IMR-90 (cell line): ENCODE results near the gene CTNNBIP1. TPM values are rescaled to one million over a fixed set of nuclear protein-coding genes. Genes with fewer than 3 reads are reported as not detected.

ENCODE experiments used
- ATAC-seq: fragments of 200-7000 bp; cut with Tn5 transposase; 2 replicates; pipeline ENCODE4 v1.9.1; 2020; ENCODE audit warnings: low read depth, mild to moderate bottlenecking, moderate library complexity
- BruUV-seq: library from RNA; stranded (reverse); fragments of 400-500 nt; replicated peaks from 2 replicates; lab custom pipeline; 2021; lab: Mats Ljungman, UMichigan
- CTCF ChIA-PET: fragments of 300-600 bp; formaldehyde crosslinking; extraction: SDS; loops from one replicate; lab custom pipeline; 2021; ENCODE audit warnings: antibody characterized with exemption; lab: Yijun Ruan, JAX
- POLR2A ChIA-PET: fragments of 300-600 bp; sonication (Branson Sonifier 250); formaldehyde crosslinking; loops from one replicate; lab custom pipeline; 2022; ENCODE audit warnings: antibody characterized with exemption; ENCODE audit not compliant: unreplicated experiment; lab: Charles Lee
- DNase-seq: peaks from one replicate; pipeline ENCODE4 v3.0.0; 2013
- H2AFZ ChIP-seq: replicated peaks from 2 replicates; pipeline ENCODE3; 2013; ENCODE audit warnings: low read length, mild to moderate bottlenecking; ENCODE audit not compliant: poor library complexity
- H2AK5ac ChIP-seq: 2 replicates; pipeline ENCODE4 v1.6.1; 2013; ENCODE audit warnings: low read depth, low read length, inconsistent platforms
- H2AK9ac ChIP-seq: replicated peaks from 2 replicates; pipeline ENCODE3; 2013; ENCODE audit warnings: mild to moderate bottlenecking, low read depth, low read length, moderate library complexity; ENCODE audit not compliant: poor library complexity
- H2BK120ac ChIP-seq: 2 replicates; pipeline ENCODE4 v1.6.1; 2013; ENCODE audit warnings: low read depth, low read length, inconsistent platforms
- H2BK15ac ChIP-seq: 3 replicates; pipeline ENCODE4 v1.6.1; 2013; ENCODE audit warnings: low read depth, low read length, inconsistent platforms
- H2BK20ac ChIP-seq: 2 replicates; pipeline ENCODE4 v1.6.1; 2013; ENCODE audit warnings: low read depth, mild to moderate bottlenecking, inconsistent platforms, low read length, moderate library complexity
- H2BK5ac ChIP-seq: 2 replicates; pipeline ENCODE4 v1.6.1; 2013; ENCODE audit warnings: mild to moderate bottlenecking, low read depth, low read length, inconsistent platforms; ENCODE audit not compliant: poor library complexity, severe bottlenecking
- H3K14ac ChIP-seq: replicated peaks from 2 replicates; pipeline ENCODE4 v1.6.1; 2013; ENCODE audit warnings: low read depth, low read length, inconsistent platforms
- H3K18ac ChIP-seq: 2 replicates; pipeline ENCODE4 v1.6.1; 2013; ENCODE audit warnings: low read depth, low read length, control low read depth
- H3K23ac ChIP-seq: 2 replicates; pipeline ENCODE4 v1.6.1; 2013; ENCODE audit warnings: low read depth, low read length, inconsistent platforms
- H3K27ac ChIP-seq: 2 replicates; pipeline ENCODE4 v1.5.1; 2013; ENCODE audit warnings: mild to moderate bottlenecking, control low read depth, low read length; ENCODE audit not compliant: insufficient read depth
- H3K27me3 ChIP-seq: 2 replicates; pipeline ENCODE4 v1.6.1; 2013; ENCODE audit warnings: low read length; ENCODE audit not compliant: control insufficient read depth, insufficient read depth
- H3K36me3 ChIP-seq: 2 replicates; pipeline ENCODE4 v1.6.1; 2013; ENCODE audit warnings: low read length, mixed read lengths; ENCODE audit not compliant: control insufficient read depth, insufficient read depth
- H3K4ac ChIP-seq: 2 replicates; pipeline ENCODE4 v1.6.1; 2013; ENCODE audit warnings: low read depth, low read length, inconsistent platforms
- H3K4me1 ChIP-seq: 2 replicates; pipeline ENCODE4 v1.6.1; 2013; ENCODE audit warnings: low read length, mixed read lengths; ENCODE audit not compliant: control insufficient read depth, insufficient read depth
- H3K4me2 ChIP-seq: 2 replicates; pipeline ENCODE4 v1.6.1; 2013; ENCODE audit warnings: low read depth, mild to moderate bottlenecking, control low read depth, low read length, moderate library complexity
- H3K4me3 ChIP-seq: 2 replicates; pipeline ENCODE4 v1.5.1; 2013; ENCODE audit warnings: low read depth, mild to moderate bottlenecking, control low read depth, low read length, moderate library complexity; ENCODE audit not compliant: insufficient read depth
- H3K56ac ChIP-seq: 2 replicates; pipeline ENCODE4 v1.6.1; 2013; ENCODE audit warnings: low read length, inconsistent platforms; ENCODE audit not compliant: insufficient read depth; ENCODE audit errors: extremely low read depth
- H3K79me1 ChIP-seq, 2 experiments: 2 replicates each; pipeline ENCODE4 v1.6.1; 2013; ENCODE audit warnings: low read length in 2 of 2, inconsistent platforms in 1 of 2, low read depth in 1 of 2
- H3K9ac ChIP-seq: 2 replicates; pipeline ENCODE4 v1.6.1; 2013; ENCODE audit warnings: low read depth, low read length, control low read depth
- H3K9me1 ChIP-seq: 2 replicates; pipeline ENCODE4 v1.6.1; 2013; ENCODE audit warnings: low read length, inconsistent platforms; ENCODE audit not compliant: insufficient read depth
- H3K9me3 ChIP-seq: 2 replicates; pipeline ENCODE4 v1.6.1; 2013; ENCODE audit warnings: low read length; ENCODE audit not compliant: control insufficient read depth, insufficient read depth
- H4K20me1 ChIP-seq: 2 replicates; pipeline ENCODE4 v1.6.1; 2013; ENCODE audit warnings: low read length, inconsistent platforms; ENCODE audit not compliant: insufficient read depth
- H4K5ac ChIP-seq: 2 replicates; pipeline ENCODE4 v1.6.1; 2013; ENCODE audit warnings: mild to moderate bottlenecking, low read depth, low read length, control low read depth
- H4K8ac ChIP-seq, 2 experiments: 2 replicates each; pipeline ENCODE4 v1.6.1; 2013; ENCODE audit warnings: low read depth in 2 of 2, low read length in 2 of 2, control low read depth in 1 of 2, inconsistent platforms in 1 of 2
- H4K91ac ChIP-seq: 2 replicates; pipeline ENCODE4 v1.6.1; 2013; ENCODE audit warnings: low read depth, low read length, inconsistent platforms; ENCODE audit not compliant: insufficient read depth
- BHLHE40 ChIP-seq: fragments of 150-350 bp; IDR thresholded peaks from 2 replicates; pipeline ENCODE4 v1.6.1; 2016; ENCODE audit warnings: mild to moderate bottlenecking, low read depth, low read length
- CEBPB ChIP-seq: IDR thresholded peaks from 2 replicates; pipeline ENCODE4 v1.6.1; 2012; ENCODE audit warnings: low read depth, low read length, improper control_type of control experiment
- CHD1 ChIP-seq: IDR thresholded peaks from 2 replicates; pipeline ENCODE4 v1.6.1; 2012; ENCODE audit warnings: low read depth, low read length, improper control_type of control experiment
- FOS ChIP-seq: fragments of 150-350 bp; IDR thresholded peaks from 2 replicates; pipeline ENCODE4 v1.6.1; 2016; ENCODE audit warnings: low read depth, low read length
- MAFK ChIP-seq: IDR thresholded peaks from 2 replicates; pipeline ENCODE4 v1.6.1; 2012; ENCODE audit warnings: low read depth, low read length, improper control_type of control experiment
- MAZ ChIP-seq: IDR thresholded peaks from 2 replicates; pipeline ENCODE4 v1.6.1; 2012; ENCODE audit warnings: low read depth, mild to moderate bottlenecking, low read length, improper control_type of control experiment, moderate library complexity, borderline replicate concordance
- MXI1 ChIP-seq: IDR thresholded peaks from 2 replicates; pipeline ENCODE4 v1.6.1; 2012; ENCODE audit warnings: low read depth, mild to moderate bottlenecking, low read length, moderate library complexity, borderline replicate concordance
- NFE2L2 ChIP-seq: fragments of 150-350 bp; IDR thresholded peaks from 2 replicates; pipeline ENCODE4 v1.6.1; 2016; ENCODE audit warnings: low read depth, mild to moderate bottlenecking, low read length
- RAD21 ChIP-seq: IDR thresholded peaks from 2 replicates; pipeline ENCODE4 v1.6.1; 2012; ENCODE audit warnings: low read length, improper control_type of control experiment
- RCOR1 ChIP-seq: IDR thresholded peaks from 2 replicates; pipeline ENCODE4 v1.6.1; 2012; ENCODE audit warnings: mild to moderate bottlenecking, low read length, improper control_type of control experiment; ENCODE audit not compliant: insufficient replicate concordance
- RFX5 ChIP-seq: IDR thresholded peaks from 2 replicates; pipeline ENCODE4 v1.8.0; 2012; ENCODE audit warnings: low read depth, mild to moderate bottlenecking, low read length, moderate library complexity
- SMC3 ChIP-seq: fragments of 150-350 bp; IDR thresholded peaks from 2 replicates; pipeline ENCODE4 v1.6.1; 2016; ENCODE audit warnings: low read depth, mild to moderate bottlenecking, antibody characterized with exemption, low read length, moderate library complexity
- WGBS, 2 experiments: methylation state at CpG; one replicate each; pipeline versions ENCODE4 v1.1.5 to v1.1.7; 2013; ENCODE audit warnings: missing lambda C conversion rate in 2 of 2; ENCODE audit not compliant: insufficient read length in 1 of 2; ENCODE audit errors: extremely low coverage in 2 of 2; 5-methylcytosine and 5-hydroxymethylcytosine counted together
- dilution Hi-C: fragments of 300-500 bp; cut with HindIII; formaldehyde crosslinking; loops from one replicate; pipeline ENCODE4 v1.14.3; 2018; ENCODE audit warnings: low sequenced_read_pairs; ENCODE audit not compliant: unreplicated experiment
- in situ Hi-C: fragments of 300-500 bp; cut with MboI; formaldehyde crosslinking; loops from 3 replicates; pipeline ENCODE4 v1.14.3; 2019; ENCODE audit warnings: low sequenced_read_pairs, inconsistent platforms, mixed read lengths
- intact Hi-C: fragments of 100-400 bp; cut with micrococcal nuclease; formaldehyde crosslinking; loops from 2 replicates; pipeline ENCODE4 v1.10.0; 2022
- polyA plus RNA-seq, 3 experiments: library from polyadenylated mRNA; depleted of rRNA; stranded (reverse); fragments of >200 nt; gene quantifications; 2 replicates each; pipeline ENCODE4 v1.2.3, GENCODE V29; 2012; ENCODE audit warnings: low replicate concordance in 1 of 3
- total RNA-seq: library from RNA; depleted of rRNA; stranded (reverse); fragments of >200 nt; gene quantifications from 2 replicates; pipeline ENCODE4 v1.2.3, GENCODE V29; 2012
- TF ChIP-seq, protein P1 (sequence below): fragments of 150-350 bp; IDR thresholded peaks from 2 replicates; pipeline ENCODE4 v1.6.1; 2017; ENCODE audit warnings: mild to moderate bottlenecking, antibody characterized with exemption, low read length, low read depth
- TF ChIP-seq, protein P2 (sequence below): fragments of 150-350 bp; IDR thresholded peaks from 2 replicates; pipeline ENCODE4 v1.6.1; 2016; ENCODE audit warnings: low read depth, mild to moderate bottlenecking, low read length, moderate library complexity, borderline replicate concordance
- TF ChIP-seq, protein P3 (sequence below): conservative IDR thresholded peaks from 2 replicates; pipeline ENCODE4 v1.5.1; 2012; ENCODE audit warnings: mild to moderate bottlenecking, low read depth, low read length, improper control_type of control experiment

Gene CTNNBIP1
- total and polyA plus RNA-seq, 2 of the 4 experiments (the other 2 are of a cell fraction) = 24.7 to 28.5 TPM

DNA sequence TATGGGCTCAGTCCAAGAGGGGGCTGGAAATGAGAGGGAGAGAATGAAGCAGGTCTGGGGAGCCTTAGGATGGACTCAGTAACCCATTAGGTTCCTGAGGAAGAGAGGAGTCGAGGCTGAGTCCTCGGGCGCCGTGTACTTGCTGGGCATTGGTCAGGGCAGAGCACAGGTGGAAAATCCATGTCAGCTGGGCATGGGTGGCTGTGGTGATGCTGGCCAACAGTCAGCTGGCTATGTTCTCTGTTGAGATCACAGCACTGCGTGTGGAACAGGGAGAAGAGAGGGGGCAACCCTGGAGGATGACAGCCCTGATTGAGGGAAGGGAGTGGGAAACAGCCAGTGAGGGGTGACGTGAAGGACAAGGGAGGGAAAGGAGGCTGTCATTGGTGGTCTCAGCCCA is 43.2 kb downstream of the CTNNBIP1 start:
- Histone ChIP-seq H2BK120ac (no peak overlapping the region), H3K4me1 (no peaks in the 10 kb centered on the region), H2AK9ac (no peak overlapping the region), H3K9ac (no peak overlapping the region), H3K9me3 (no peaks in the 10 kb centered on the region), H2BK20ac (no peak overlapping the region), H3K4me2 (no peak overlapping the region), H3K23ac (no peak overlapping the region), H3K56ac (no peak overlapping the region), H3K4ac (no peak overlapping the region), H3K27me3 (no peaks in the 10 kb centered on the region), H2AK5ac (no peak overlapping the region), H3K18ac (no peak overlapping the region), H3K36me3 (peaks cover 11% of the 10 kb centered on the region; the same call in 1 of the 2 replicates), H4K20me1 (0 out of 2 replicates have a peak, but pooled peaks cover 4% of the 10 kb centered on the region), H4K8ac (no peak overlapping the region), H4K91ac (no peak overlapping the region), H3K14ac (no peak overlapping the region), H2BK5ac (no peak overlapping the region), H2BK15ac (no peak overlapping the region), H4K5ac (no peak overlapping the region), H3K4me3 (no peak overlapping the region), H3K9me1 (no peaks in the 10 kb centered on the region), H3K27ac (no peak overlapping the region), H2AFZ (no peak overlapping the region), H3K79me1 (no peaks in the 10 kb centered on the region; a peak in 1 of 4 replicates)
- WGBS, 2 experiments = 33% methylated on average over 1 of the region's 6 CpGs; no CpG with 5 or more reads in 1 of the 2 experiments
- dilution Hi-C loops (no loop called here), in situ Hi-C loops (loop anchor here (5.0 to 10.0 kb wide), 3 partner anchors 80 to 235 kb away; no protein-coding TSS in a partner anchor), intact Hi-C loops (loop anchor here (1.0 kb wide), 4 partner anchors 83 to 240 kb away; no protein-coding TSS in a partner anchor)
- CTCF ChIA-PET = interaction anchor here (0.9 to 1.0 kb wide), 2 partner anchors 82 to 180 kb away, joined by 3 to 5 read pairs; no protein-coding TSS in a partner anchor
- no peak for DNase-seq
- TF ChIP-seq CEBPB (no peak), MXI1 (no peak), FOS (no peak), BHLHE40 (no peak), RCOR1 (no peak), RAD21 (no peak), NFE2L2 (no peak), CHD1 (no peak), MAZ (no peak), MAFK (no peak), SMC3 (no peak), RFX5 (no peak)
- TF ChIP-seq, protein P1, sequence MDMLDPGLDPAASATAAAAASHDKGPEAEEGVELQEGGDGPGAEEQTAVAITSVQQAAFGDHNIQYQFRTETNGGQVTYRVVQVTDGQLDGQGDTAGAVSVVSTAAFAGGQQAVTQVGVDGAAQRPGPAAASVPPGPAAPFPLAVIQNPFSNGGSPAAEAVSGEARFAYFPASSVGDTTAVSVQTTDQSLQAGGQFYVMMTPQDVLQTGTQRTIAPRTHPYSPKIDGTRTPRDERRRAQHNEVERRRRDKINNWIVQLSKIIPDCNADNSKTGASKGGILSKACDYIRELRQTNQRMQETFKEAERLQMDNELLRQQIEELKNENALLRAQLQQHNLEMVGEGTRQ = no peak
- TF ChIP-seq, protein P2, sequence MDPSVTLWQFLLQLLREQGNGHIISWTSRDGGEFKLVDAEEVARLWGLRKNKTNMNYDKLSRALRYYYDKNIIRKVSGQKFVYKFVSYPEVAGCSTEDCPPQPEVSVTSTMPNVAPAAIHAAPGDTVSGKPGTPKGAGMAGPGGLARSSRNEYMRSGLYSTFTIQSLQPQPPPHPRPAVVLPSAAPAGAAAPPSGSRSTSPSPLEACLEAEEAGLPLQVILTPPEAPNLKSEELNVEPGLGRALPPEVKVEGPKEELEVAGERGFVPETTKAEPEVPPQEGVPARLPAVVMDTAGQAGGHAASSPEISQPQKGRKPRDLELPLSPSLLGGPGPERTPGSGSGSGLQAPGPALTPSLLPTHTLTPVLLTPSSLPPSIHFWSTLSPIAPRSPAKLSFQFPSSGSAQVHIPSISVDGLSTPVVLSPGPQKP = no peak
- TF ChIP-seq, protein P3, sequence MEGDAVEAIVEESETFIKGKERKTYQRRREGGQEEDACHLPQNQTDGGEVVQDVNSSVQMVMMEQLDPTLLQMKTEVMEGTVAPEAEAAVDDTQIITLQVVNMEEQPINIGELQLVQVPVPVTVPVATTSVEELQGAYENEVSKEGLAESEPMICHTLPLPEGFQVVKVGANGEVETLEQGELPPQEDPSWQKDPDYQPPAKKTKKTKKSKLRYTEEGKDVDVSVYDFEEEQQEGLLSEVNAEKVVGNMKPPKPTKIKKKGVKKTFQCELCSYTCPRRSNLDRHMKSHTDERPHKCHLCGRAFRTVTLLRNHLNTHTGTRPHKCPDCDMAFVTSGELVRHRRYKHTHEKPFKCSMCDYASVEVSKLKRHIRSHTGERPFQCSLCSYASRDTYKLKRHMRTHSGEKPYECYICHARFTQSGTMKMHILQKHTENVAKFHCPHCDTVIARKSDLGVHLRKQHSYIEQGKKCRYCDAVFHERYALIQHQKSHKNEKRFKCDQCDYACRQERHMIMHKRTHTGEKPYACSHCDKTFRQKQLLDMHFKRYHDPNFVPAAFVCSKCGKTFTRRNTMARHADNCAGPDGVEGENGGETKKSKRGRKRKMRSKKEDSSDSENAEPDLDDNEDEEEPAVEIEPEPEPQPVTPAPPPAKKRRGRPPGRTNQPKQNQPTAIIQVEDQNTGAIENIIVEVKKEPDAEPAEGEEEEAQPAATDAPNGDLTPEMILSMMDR = no peak
- no peak for ATAC-seq
- BruUV-seq = no TSS peak
- POLR2A ChIA-PET = no interaction called here
